Activated T-helper 9 cell treated with anti-CD3 and anti-CD28 coated beads, Interleukin-2, amount 50 U/mL, for 16 hours (primary cell): Measurements from ENCODE around the gene PLEKHM3.

Experiments
- DNase-seq: peaks from one replicate; pipeline ENCODE4 v3.0.0-alpha.2; 2020; ENCODE audit warnings: low read depth

PLEKHM3 gene

GRCh38 chr2:208025037-208025813 is at the start of gene PLEKHM3:
TSS of gene PLEKHM3 (minus strand) at chr2:208025527. CDS start at chr2:208001639, 23,888 bp downstream.
- DNase-seq: peak; percentile 63

GRCh38 chr2:208074610-208075356 is 49.5 kb upstream of the PLEKHM3 start:
- DNase-seq: no peak

- DNase-seq: peak; percentile 17
Measured at GRCh38 chr2:208072250-208072892, 47.0 kb upstream of the PLEKHM3 start.

- DNase-seq: no peak
Measured at GRCh38 chr2:208069186-208069585, 43.9 kb upstream of the PLEKHM3 start.

- no peak for DNase-seq
Measured at GRCh38 chr2:208066016-208066415, 40.7 kb upstream of the PLEKHM3 start.

GRCh38 chr2:208065476-208065875 is 40.1 kb upstream of the PLEKHM3 start:
- DNase-seq: no peak

- DNase-seq: no peak
Measured at GRCh38 chr2:208064220-208064961, 39.1 kb upstream of the PLEKHM3 start.

GRCh38 chr2:208062961-208063360 is 37.6 kb upstream of the PLEKHM3 start:
- DNase-seq: no peak

- no peak for DNase-seq
Measured at GRCh38 chr2:208062113-208062512, 36.8 kb upstream of the PLEKHM3 start.

GRCh38 chr2:208057108-208057507 is 31.8 kb upstream of the PLEKHM3 start:
- DNase-seq: no peak

- DNase-seq: no peak
Measured at GRCh38 chr2:208049441-208049840, 24.1 kb upstream of the PLEKHM3 start.

- DNase-seq: no peak
Measured at GRCh38 chr2:208049006-208049405, 23.7 kb upstream of the PLEKHM3 start.

- no peak for DNase-seq
Measured at GRCh38 chr2:208047840-208048239, 22.5 kb upstream of the PLEKHM3 start.

- DNase-seq: no peak
Measured at GRCh38 chr2:208046686-208047085, 21.4 kb upstream of the PLEKHM3 start.

- DNase-seq: no peak
Measured at GRCh38 chr2:208042450-208042849, 17.1 kb upstream of the PLEKHM3 start.

GRCh38 chr2:208042041-208042440 is 16.7 kb upstream of the PLEKHM3 start:
- no peak for DNase-seq

- DNase-seq: peak; percentile 51
Measured at GRCh38 chr2:208040199-208041171, 15.2 kb upstream of the PLEKHM3 start.

- no peak for DNase-seq
Measured at GRCh38 chr2:208039376-208040110, 14.2 kb upstream of the PLEKHM3 start.

GRCh38 chr2:208037564-208038487 is 12.5 kb upstream of the PLEKHM3 start:
- no peak for DNase-seq
